ENCODE results near the gene SMIM29.
"Not testable (repeated sequence)": the region's sequence is repeated elsewhere in the genome, so short reads cannot be mapped to it uniquely, and the experiment has no call there.

SMIM29 gene

GRCh38 chr6:34276191-34276590, 27.4 kb upstream of the SMIM29 start:
- DNase-seq (ENCODE audit: extremely low read depth, low read depth) = no peak
- no peak for TF ChIP-seq CTCF (IDR thresholded peaks at IDR 0.05; ENCODE audit: low read depth, low read length)

- DNase-seq (ENCODE audit: extremely low read depth, low read depth) = no peak
- no peak for TF ChIP-seq CTCF (IDR thresholded peaks at IDR 0.05; ENCODE audit: low read depth, low read length)
Observed at GRCh38 chr6:34275128-34275804, 26.5 kb upstream of the SMIM29 start.

- DNase-seq (ENCODE audit: extremely low read depth, low read depth) = no peak
- TF ChIP-seq CTCF (IDR thresholded peaks at IDR 0.05; ENCODE audit: low read depth, low read length) = no peak
Observed at GRCh38 chr6:34274129-34274528, 25.3 kb upstream of the SMIM29 start.

- DNase-seq (ENCODE audit: extremely low read depth, low read depth) = no peak
- TF ChIP-seq CTCF (IDR thresholded peaks at IDR 0.05; ENCODE audit: low read depth, low read length) = no peak
Observed at GRCh38 chr6:34273242-34273805, 24.5 kb upstream of the SMIM29 start.

GRCh38 chr6:34272013-34272926, 23.5 kb upstream of the SMIM29 start:
- DNase-seq (ENCODE audit: extremely low read depth, low read depth) = no peak
- no peak for TF ChIP-seq CTCF (IDR thresholded peaks at IDR 0.05; ENCODE audit: low read depth, low read length)

- not testable (repeated sequence) for DNase-seq (ENCODE audit: extremely low read depth, low read depth)
Observed at GRCh38 chr6:34269658-34270341, 21.0 kb upstream of the SMIM29 start.

- not testable (repeated sequence) for DNase-seq (ENCODE audit: extremely low read depth, low read depth)
Observed at GRCh38 chr6:34269132-34269531, 20.3 kb upstream of the SMIM29 start.

GRCh38 chr6:34267746-34268145, 18.9 kb upstream of the SMIM29 start:
- no peak for DNase-seq (ENCODE audit: extremely low read depth, low read depth)
- TF ChIP-seq CTCF (IDR thresholded peaks at IDR 0.05; ENCODE audit: low read depth, low read length) = no peak

GRCh38 chr6:34263484-34263883, 14.7 kb upstream of the SMIM29 start:
- DNase-seq (ENCODE audit: extremely low read depth, low read depth) = not testable (repeated sequence)

Measured in AG09319 (cell line).